HEK293T (cell line): ENCODE measurements around the gene DYRK1B.

Experiments used
- CTCF ChIA-PET: fragments of 350-600 bp; formaldehyde crosslinking; extraction: SDS; loops from one replicate; lab custom pipeline; 2021; ENCODE audit warnings: antibody characterized with exemption, inconsistent platforms; lab: Yijun Ruan, JAX
- POLR2A ChIA-PET: fragments of 350-600 bp; formaldehyde crosslinking; extraction: SDS; loops from one replicate; lab custom pipeline; 2020; ENCODE audit warnings: antibody characterized with exemption, inconsistent platforms; lab: Yijun Ruan, JAX
- DNase-seq: peaks from one replicate; pipeline ENCODE4 v3.0.0; 2012; ENCODE audit warnings: mixed read lengths; ENCODE audit errors: extremely low spot score
- ARNT ChIP-seq: fragments of 450-650 bp; IDR thresholded peaks from 2 replicates; pipeline ENCODE4 v1.6.1; 2017; ENCODE audit warnings: mild to moderate bottlenecking
- BHLHE40 ChIP-seq: fragments of 450-650 bp; IDR thresholded peaks from 2 replicates; pipeline ENCODE4 v1.6.1; 2016; ENCODE audit warnings: mild to moderate bottlenecking, moderate library complexity, borderline replicate concordance
- CTBP1 ChIP-seq: fragments of 450-650 bp; IDR thresholded peaks from 2 replicates; pipeline ENCODE4 v1.6.1; 2016; ENCODE audit warnings: borderline replicate concordance
- ELF4 ChIP-seq: fragments of 450-650 bp; IDR thresholded peaks from 2 replicates; pipeline ENCODE4 v1.6.1; 2017; ENCODE audit warnings: antibody characterized with exemption
- FOXA1 ChIP-seq: fragments of 450-650 bp; IDR thresholded peaks from 2 replicates; pipeline ENCODE4 v1.6.1; 2016; ENCODE audit warnings: mild to moderate bottlenecking
- FOXK2 ChIP-seq: fragments of 450-650 bp; IDR thresholded peaks from 2 replicates; pipeline ENCODE4 v1.6.1; 2016; ENCODE audit warnings: mild to moderate bottlenecking
- FOXM1 ChIP-seq: fragments of 450-650 bp; IDR thresholded peaks from 2 replicates; pipeline ENCODE4 v1.6.1; 2017; ENCODE audit warnings: mild to moderate bottlenecking, borderline replicate concordance
- HDGF ChIP-seq: fragments of 450-650 bp; IDR thresholded peaks from 2 replicates; pipeline ENCODE4 v1.6.1; 2017; ENCODE audit warnings: antibody characterized with exemption, borderline replicate concordance
- L3MBTL2 ChIP-seq: fragments of 450-650 bp; conservative IDR thresholded peaks from 2 replicates; pipeline ENCODE4 v1.6.1; 2016; ENCODE audit warnings: mild to moderate bottlenecking
- LEF1 ChIP-seq: fragments of 450-650 bp; IDR thresholded peaks from 2 replicates; pipeline ENCODE4 v1.6.1; 2017; ENCODE audit warnings: mild to moderate bottlenecking, borderline replicate concordance
- NFRKB ChIP-seq: fragments of 450-650 bp; IDR thresholded peaks from 2 replicates; pipeline ENCODE4 v1.6.1; 2016; ENCODE audit warnings: mild to moderate bottlenecking, moderate library complexity
- SP1 ChIP-seq: fragments of 450-650 bp; IDR thresholded peaks from 2 replicates; pipeline ENCODE4 v1.6.1; 2017
- SUZ12 ChIP-seq: fragments of 450-650 bp; IDR thresholded peaks from 2 replicates; pipeline ENCODE4 v1.6.1; 2016; ENCODE audit warnings: mild to moderate bottlenecking
- TARDBP ChIP-seq: fragments of 450-650 bp; IDR thresholded peaks from 2 replicates; pipeline ENCODE4 v1.6.1; 2016
- ZNF384 ChIP-seq: fragments of 450-650 bp; IDR thresholded peaks from 2 replicates; pipeline ENCODE4 v1.6.1; 2016
- TF ChIP-seq, protein P1 (sequence below): fragments of 450-650 bp; IDR thresholded peaks from 2 replicates; pipeline ENCODE4 v1.6.1; 2016

DYRK1B gene

DNA sequence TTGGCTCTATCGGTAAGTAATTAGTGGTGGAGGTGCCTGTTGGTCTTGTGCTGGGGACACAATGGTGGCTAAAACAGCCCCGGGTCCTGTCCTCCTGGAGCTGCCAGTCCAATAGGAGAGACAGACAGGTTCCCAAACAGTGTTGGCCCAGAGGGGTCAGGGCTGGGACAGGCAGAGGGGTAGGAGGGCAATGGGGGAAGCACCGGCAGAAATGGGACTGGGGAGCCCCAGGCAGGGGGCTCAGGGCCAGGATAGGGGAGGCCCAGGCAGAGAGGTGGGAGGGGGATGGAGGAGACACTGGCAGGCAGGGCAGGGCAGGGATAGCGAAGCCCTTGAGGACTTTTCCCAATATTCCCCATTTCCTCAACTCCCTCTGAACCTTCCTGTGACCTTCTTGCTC lies 14.4 kb upstream of the DYRK1B start:
- CTCF ChIA-PET: no interaction called here
- TF ChIP-seq CTBP1 (no peak), L3MBTL2 (no peak), ELF4 (no peak), HDGF (no peak), FOXA1 (no peak), SUZ12 (no peak), LEF1 (no peak), BHLHE40 (no peak), FOXM1 (no peak), ZNF384 (no peak), ARNT (no peak), TARDBP (no peak), FOXK2 (no peak), NFRKB (no peak), SP1 (no peak)
- TF ChIP-seq, protein P1, sequence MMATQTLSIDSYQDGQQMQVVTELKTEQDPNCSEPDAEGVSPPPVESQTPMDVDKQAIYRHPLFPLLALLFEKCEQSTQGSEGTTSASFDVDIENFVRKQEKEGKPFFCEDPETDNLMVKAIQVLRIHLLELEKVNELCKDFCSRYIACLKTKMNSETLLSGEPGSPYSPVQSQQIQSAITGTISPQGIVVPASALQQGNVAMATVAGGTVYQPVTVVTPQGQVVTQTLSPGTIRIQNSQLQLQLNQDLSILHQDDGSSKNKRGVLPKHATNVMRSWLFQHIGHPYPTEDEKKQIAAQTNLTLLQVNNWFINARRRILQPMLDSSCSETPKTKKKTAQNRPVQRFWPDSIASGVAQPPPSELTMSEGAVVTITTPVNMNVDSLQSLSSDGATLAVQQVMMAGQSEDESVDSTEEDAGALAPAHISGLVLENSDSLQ: no peak
- no peak for DNase-seq
- POLR2A ChIA-PET: no interaction called here

DNA sequence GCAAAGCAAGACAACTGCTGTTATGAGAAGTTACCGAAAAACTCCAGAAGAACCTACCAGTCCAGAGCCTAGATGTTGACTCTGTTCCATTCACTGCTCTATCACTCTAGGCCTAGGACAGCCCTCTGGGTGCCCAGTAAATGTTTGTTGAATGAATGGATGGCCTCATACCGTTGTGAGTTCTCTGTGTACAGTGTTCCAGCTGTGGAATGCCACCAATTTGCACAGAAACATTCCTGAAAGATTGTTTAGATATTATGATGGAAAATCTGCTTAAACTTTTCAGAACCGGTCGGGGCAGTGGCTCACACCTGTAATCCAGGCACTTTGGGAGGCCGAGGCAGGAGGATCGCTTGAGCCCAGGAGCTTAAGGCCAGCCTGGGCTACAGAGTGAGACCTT lies 13.6 kb upstream of the DYRK1B start:
- no peak for DNase-seq
- TF ChIP-seq, protein P1: no peak
- ChIA-PET POLR2A (interaction anchor here (3.6 kb wide), 1 partner anchor 14 kb away, joined by 27 read pairs; the partner anchor contains the start of gene DYRK1B), CTCF (no interaction called here)

DNA sequence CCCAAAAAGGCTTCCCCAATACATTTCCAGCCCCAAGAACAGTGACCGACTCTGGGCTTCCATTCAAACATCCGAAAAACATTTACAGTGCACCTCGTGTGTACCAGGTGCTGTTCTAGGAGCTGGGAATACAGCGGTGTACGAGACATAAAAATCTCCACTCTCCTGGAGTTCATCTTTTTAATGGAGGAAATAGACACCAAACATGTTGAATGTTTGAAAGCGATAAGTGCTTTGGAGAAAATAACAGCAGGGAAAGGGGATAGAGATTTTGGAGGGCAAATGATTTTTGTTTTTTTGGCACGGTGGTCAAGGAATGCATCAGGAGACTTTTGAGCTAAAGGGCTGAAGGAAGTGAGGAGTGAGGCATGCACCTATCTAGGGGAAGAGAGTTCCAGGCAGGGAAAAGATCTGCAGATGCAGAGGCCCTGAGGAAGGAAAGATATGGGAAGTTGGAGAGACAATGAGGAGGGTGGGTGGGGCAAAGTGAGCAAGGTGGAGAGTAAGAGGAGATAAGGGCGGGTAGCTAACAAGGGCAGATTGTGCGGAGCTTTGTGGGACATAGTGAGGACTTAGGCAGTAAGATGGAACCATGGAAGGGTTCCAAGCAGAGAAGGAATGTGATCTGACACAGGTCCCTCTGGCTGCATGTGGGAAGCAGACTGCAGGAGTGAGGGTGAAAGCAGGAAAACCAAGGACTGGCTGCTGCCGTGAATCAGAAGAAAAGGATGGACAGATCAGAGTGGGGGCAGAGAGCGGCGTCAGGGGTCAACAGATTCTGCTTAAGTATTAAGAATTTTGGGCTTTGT lies 12.9 kb upstream of the DYRK1B start:
- DNase-seq: no peak
- TF ChIP-seq BHLHE40: no peak
- TF ChIP-seq ELF4: no peak
- no peak for TF ChIP-seq NFRKB
- TF ChIP-seq, protein P1: no peak
- no peak for TF ChIP-seq L3MBTL2
- TF ChIP-seq SUZ12: no peak
- TF ChIP-seq ZNF384: no peak
- no peak for TF ChIP-seq CTBP1
- no peak for TF ChIP-seq SP1
- TF ChIP-seq TARDBP: no peak
- TF ChIP-seq FOXK2: no peak
- no peak for TF ChIP-seq FOXM1
- no peak for TF ChIP-seq LEF1
- no peak for TF ChIP-seq FOXA1
- TF ChIP-seq ARNT: no peak
- no peak for TF ChIP-seq HDGF

GRCh38 chr19:39845933-39846677 lies 12.1 kb upstream of the DYRK1B start, which contains the start of gene FBL:
Gene FBL (minus strand): TSS chr19:39846379. CDS start chr19:39846300, 79 bp downstream.
- DNase-seq: peak; percentile 98
- no peak for TF ChIP-seq SUZ12
- no peak for TF ChIP-seq FOXM1
- peak; percentile 61 for TF ChIP-seq L3MBTL2
- TF ChIP-seq LEF1: no peak
- TF ChIP-seq, protein P1: no peak
- TF ChIP-seq TARDBP: 0 out of 2 replicates have a peak, but pooled peaks have one; percentile 19
- no peak for TF ChIP-seq SP1
- ChIA-PET POLR2A (interaction anchor here (1.0 to 3.6 kb wide), 13 partner anchors 8 to 314 kb away, joined by 3 to 27 read pairs (median 4); partner anchors contain the start of genes DYRK1B, EID2B and PSMC4), CTCF (interaction anchor here (0.5 to 4.1 kb wide), 5 partner anchors 13 to 124 kb away, joined by 3 to 28 read pairs (median 3); partner anchors contain the start of gene DYRK1B)

More for the DNA sequence above, 12.9 kb upstream of the DYRK1B start:
- ChIA-PET CTCF (interaction anchor here (0.5 to 1.4 kb wide), 2 partner anchors 21 to 54 kb away, joined by 3 read pairs; no protein-coding TSS in a partner anchor), POLR2A (interaction anchor here (1.0 to 3.6 kb wide), 10 partner anchors 8 to 124 kb away, joined by 3 to 27 read pairs (median 4); partner anchors contain the start of genes DYRK1B and PSMC4)

DNA sequence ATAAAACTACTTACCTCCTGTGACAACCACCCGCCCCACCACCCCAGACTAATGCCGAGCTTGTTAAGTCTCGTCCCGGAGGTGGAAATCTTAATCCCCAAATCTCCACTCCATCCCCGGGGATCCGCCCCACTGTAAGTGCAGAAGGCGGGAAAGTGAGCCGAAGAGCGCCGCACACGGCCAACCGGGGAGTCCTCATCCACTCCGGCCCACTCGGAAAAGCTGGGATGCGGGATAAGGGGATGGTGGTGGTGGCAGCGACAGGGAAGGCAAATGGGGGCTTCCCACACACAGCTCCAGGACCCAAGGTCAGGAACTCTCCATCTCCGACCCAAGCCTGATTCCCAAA lies 11.6 kb upstream of the DYRK1B start:
- no peak for TF ChIP-seq SUZ12
- TF ChIP-seq NFRKB: no peak
- no peak for TF ChIP-seq LEF1
- no peak for TF ChIP-seq FOXK2
- no peak for TF ChIP-seq TARDBP
- no peak for TF ChIP-seq BHLHE40
- no peak for TF ChIP-seq FOXA1
- POLR2A ChIA-PET: interaction anchor here (1.0 to 3.6 kb wide), 6 partner anchors 12 to 313 kb away, joined by 4 to 27 read pairs (median 6); partner anchors contain the start of genes DYRK1B, EID2B and PSMC4
- CTCF ChIA-PET: interaction anchor here (0.8 to 4.1 kb wide), 3 partner anchors 12 to 125 kb away, joined by 3 to 28 read pairs (median 22); partner anchors contain the start of gene DYRK1B
- DNase-seq: peak; percentile 46
